ENCODE data around the gene SARS2.
"Not testable (repeated sequence)": the region's sequence is repeated elsewhere in the genome, so short reads cannot be mapped to it uniquely, and the experiment has no call there.

Gene SARS2

GRCh38 chr19:38966149-38966548 lies 35.6 kb upstream of the SARS2 start:
- H3K27me3 ChIP-seq (ENCODE audit: control insufficient read depth, insufficient read depth, low read length); H3K9me3 ChIP-seq (ENCODE audit: control insufficient read depth, insufficient read depth, low read length); H3K27ac ChIP-seq (ENCODE audit: low read length); H3K4me1 ChIP-seq (ENCODE audit: control insufficient read depth, insufficient read depth, low read length); H3K36me3 ChIP-seq (ENCODE audit: control insufficient read depth, insufficient read depth, low read length); H3K4me3 ChIP-seq (ENCODE audit: low read length); DNase-seq (ENCODE audit: low read depth, low spot score): not testable (repeated sequence)
- WGBS (ENCODE audit: insufficient coverage, insufficient read length): no CpG with 5 or more reads among the region's 5 CpGs

GRCh38 chr19:38964738-38965137 lies 34.2 kb upstream of the SARS2 start:
- no peak overlapping the region for H3K4me3 ChIP-seq (ENCODE audit: low read length)
- no peaks in the 10 kb centered on the region for H3K36me3 ChIP-seq (ENCODE audit: control insufficient read depth, insufficient read depth, low read length)
- H3K27ac ChIP-seq (ENCODE audit: low read length): no peak overlapping the region
- H3K4me1 ChIP-seq (ENCODE audit: control insufficient read depth, insufficient read depth, low read length): no peaks in the 10 kb centered on the region
- H3K9me3 ChIP-seq (ENCODE audit: control insufficient read depth, insufficient read depth, low read length): no peaks in the 10 kb centered on the region
- no peaks in the 10 kb centered on the region for H3K27me3 ChIP-seq (ENCODE audit: control insufficient read depth, insufficient read depth, low read length)
- no peak for DNase-seq (ENCODE audit: low read depth, low spot score)
- WGBS (ENCODE audit: insufficient coverage, insufficient read length): no CpG with 5 or more reads among the region's 2 CpGs

GRCh38 chr19:38959618-38960017 lies 29.1 kb upstream of the SARS2 start:
- Histone ChIP-seq H3K4me3 (ENCODE audit: low read length) (no peak overlapping the region), H3K36me3 (ENCODE audit: control insufficient read depth, insufficient read depth, low read length) (no peaks in the 10 kb centered on the region), H3K27ac (ENCODE audit: low read length) (no peak overlapping the region), H3K4me1 (ENCODE audit: control insufficient read depth, insufficient read depth, low read length) (no peaks in the 10 kb centered on the region), H3K9me3 (ENCODE audit: control insufficient read depth, insufficient read depth, low read length) (no peaks in the 10 kb centered on the region), H3K27me3 (ENCODE audit: control insufficient read depth, insufficient read depth, low read length) (no peaks in the 10 kb centered on the region)
- no CpG with 5 or more reads among the region's 5 CpGs for WGBS (ENCODE audit: insufficient coverage, insufficient read length)
- no peak for DNase-seq (ENCODE audit: low read depth, low spot score)

- Histone ChIP-seq H3K27ac (ENCODE audit: low read length) (no peak overlapping the region), H3K9me3 (ENCODE audit: control insufficient read depth, insufficient read depth, low read length) (no peaks in the 10 kb centered on the region), H3K27me3 (ENCODE audit: control insufficient read depth, insufficient read depth, low read length) (no peaks in the 10 kb centered on the region), H3K36me3 (ENCODE audit: control insufficient read depth, insufficient read depth, low read length) (no peaks in the 10 kb centered on the region), H3K4me3 (ENCODE audit: low read length) (no peak overlapping the region), H3K4me1 (ENCODE audit: control insufficient read depth, insufficient read depth, low read length) (no peaks in the 10 kb centered on the region)
- no peak for DNase-seq (ENCODE audit: low read depth, low spot score)
- WGBS (ENCODE audit: insufficient coverage, insufficient read length): no CpG with 5 or more reads among the region's 2 CpGs
Observed at GRCh38 chr19:38958301-38958700, 27.7 kb upstream of the SARS2 start.

GRCh38 chr19:38956264-38956663 lies 25.7 kb upstream of the SARS2 start:
- no peaks in the 10 kb centered on the region for H3K36me3 ChIP-seq (ENCODE audit: control insufficient read depth, insufficient read depth, low read length)
- no peak overlapping the region for H3K4me3 ChIP-seq (ENCODE audit: low read length)
- no CpG with 5 or more reads among the region's 2 CpGs for WGBS (ENCODE audit: insufficient coverage, insufficient read length)
- H3K4me1 ChIP-seq (ENCODE audit: control insufficient read depth, insufficient read depth, low read length): no peaks in the 10 kb centered on the region
- H3K27me3 ChIP-seq (ENCODE audit: control insufficient read depth, insufficient read depth, low read length): no peaks in the 10 kb centered on the region
- DNase-seq (ENCODE audit: low read depth, low spot score): no peak
- no peaks in the 10 kb centered on the region for H3K9me3 ChIP-seq (ENCODE audit: control insufficient read depth, insufficient read depth, low read length)
- H3K27ac ChIP-seq (ENCODE audit: low read length): no peak overlapping the region

- H3K4me3 ChIP-seq (ENCODE audit: low read length): no peak overlapping the region
- H3K27ac ChIP-seq (ENCODE audit: low read length): no peak overlapping the region
- H3K4me1 ChIP-seq (ENCODE audit: control insufficient read depth, insufficient read depth, low read length): peaks cover 5% of the 10 kb centered on the region
- H3K27me3 ChIP-seq (ENCODE audit: control insufficient read depth, insufficient read depth, low read length): no peaks in the 10 kb centered on the region
- no peaks in the 10 kb centered on the region; the same call in 1 of the 2 replicates for H3K36me3 ChIP-seq (ENCODE audit: control insufficient read depth, insufficient read depth, low read length)
- H3K9me3 ChIP-seq (ENCODE audit: control insufficient read depth, insufficient read depth, low read length): no peaks in the 10 kb centered on the region
- no CpG with 5 or more reads among the region's 4 CpGs for WGBS (ENCODE audit: insufficient coverage, insufficient read length)
- no peak for DNase-seq (ENCODE audit: low read depth, low spot score)
Observed at GRCh38 chr19:38953677-38954076, 23.1 kb upstream of the SARS2 start.

GRCh38 chr19:38952395-38953165 lies 22.0 kb upstream of the SARS2 start:
- no peak for DNase-seq (ENCODE audit: low read depth, low spot score)
- Histone ChIP-seq H3K9me3 (ENCODE audit: control insufficient read depth, insufficient read depth, low read length) (no peaks in the 10 kb centered on the region), H3K4me1 (ENCODE audit: control insufficient read depth, insufficient read depth, low read length) (peaks cover 5% of the 10 kb centered on the region), H3K27ac (ENCODE audit: low read length) (no peak overlapping the region), H3K27me3 (ENCODE audit: control insufficient read depth, insufficient read depth, low read length) (no peaks in the 10 kb centered on the region), H3K4me3 (ENCODE audit: low read length) (no peak overlapping the region), H3K36me3 (ENCODE audit: control insufficient read depth, insufficient read depth, low read length) (no peaks in the 10 kb centered on the region; the same call in 1 of the 2 replicates)
- 100% methylated on average over 1 of the region's 13 CpGs for WGBS (ENCODE audit: insufficient coverage, insufficient read length)

GRCh38 chr19:38951187-38951586 lies 20.6 kb upstream of the SARS2 start:
- H3K9me3 ChIP-seq (ENCODE audit: control insufficient read depth, insufficient read depth, low read length): no peaks in the 10 kb centered on the region
- no peak for DNase-seq (ENCODE audit: low read depth, low spot score)
- peaks cover 5% of the 10 kb centered on the region for H3K4me1 ChIP-seq (ENCODE audit: control insufficient read depth, insufficient read depth, low read length)
- WGBS (ENCODE audit: insufficient coverage, insufficient read length): no CpG with 5 or more reads among the region's 3 CpGs
- no peak overlapping the region for H3K4me3 ChIP-seq (ENCODE audit: low read length)
- no peak overlapping the region for H3K27ac ChIP-seq (ENCODE audit: low read length)
- H3K36me3 ChIP-seq (ENCODE audit: control insufficient read depth, insufficient read depth, low read length): no peaks in the 10 kb centered on the region; the same call in 1 of the 2 replicates
- H3K27me3 ChIP-seq (ENCODE audit: control insufficient read depth, insufficient read depth, low read length): no peaks in the 10 kb centered on the region

GRCh38 chr19:38949580-38950367 lies 19.2 kb upstream of the SARS2 start:
- Histone ChIP-seq H3K4me3 (ENCODE audit: low read length) (peak overlapping the region; percentile 61), H3K4me1 (ENCODE audit: control insufficient read depth, insufficient read depth, low read length) (peaks cover 5% of the 10 kb centered on the region), H3K36me3 (ENCODE audit: control insufficient read depth, insufficient read depth, low read length) (peaks cover 3% of the 10 kb centered on the region), H3K27me3 (ENCODE audit: control insufficient read depth, insufficient read depth, low read length) (no peaks in the 10 kb centered on the region), H3K27ac (ENCODE audit: low read length) (no peak overlapping the region), H3K9me3 (ENCODE audit: control insufficient read depth, insufficient read depth, low read length) (no peaks in the 10 kb centered on the region)
- no CpG with 5 or more reads among the region's 72 CpGs for WGBS (ENCODE audit: insufficient coverage, insufficient read length)
- peak; percentile 95 for DNase-seq (ENCODE audit: low read depth, low spot score)

- WGBS (ENCODE audit: insufficient coverage, insufficient read length): no CpG with 5 or more reads among the region's 11 CpGs
- Histone ChIP-seq H3K36me3 (ENCODE audit: control insufficient read depth, insufficient read depth, low read length) (peaks cover 3% of the 10 kb centered on the region), H3K9me3 (ENCODE audit: control insufficient read depth, insufficient read depth, low read length) (no peaks in the 10 kb centered on the region), H3K27me3 (ENCODE audit: control insufficient read depth, insufficient read depth, low read length) (no peaks in the 10 kb centered on the region), H3K27ac (ENCODE audit: low read length) (no peak overlapping the region), H3K4me3 (ENCODE audit: low read length) (no peak overlapping the region), H3K4me1 (ENCODE audit: control insufficient read depth, insufficient read depth, low read length) (peaks cover 8% of the 10 kb centered on the region)
- DNase-seq (ENCODE audit: low read depth, low spot score): no peak
Observed at GRCh38 chr19:38946229-38947010, 15.9 kb upstream of the SARS2 start.

Data from iPS DF 6.9 (cell line).